OCI-LY3 (cell line): ENCODE results near the gene FOXO1.

Experiments used
- CTCF ChIP-seq: fragments of 200-600, 300-600 bp; sonication (generic); IDR thresholded peaks from 2 replicates; pipeline ENCODE4 v1.5.1; 2014; ENCODE audit warnings: antibody characterized with exemption, low read length, low read depth
- EZH2phosphoT487 ChIP-seq: fragments of 200-600 bp; shearing (Covaris generic); IDR thresholded peaks from 2 replicates; pipeline ENCODE4 v1.6.1; 2018; ENCODE audit warnings: antibody characterized with exemption, mixed run types, low read depth

GRCh38 chr13:40670307-40670706 lies 3.9 kb upstream of the FOXO1 start:
- TF ChIP-seq EZH2phosphoT487 (no peak), CTCF (no peak)
